Fibroblast of lung (primary cell): ENCODE results near the gene RNF167.

Experiments used
- EZH2 ChIP-seq: IDR thresholded peaks from 2 replicates; pipeline ENCODE4 v1.5.1; 2012; ENCODE audit warnings: low read length, control low read depth, mild to moderate bottlenecking; ENCODE audit errors: missing control alignments
- TF ChIP-seq, protein P1 (sequence below), 2 donors: IDR thresholded peaks in 1 of 2; conservative IDR thresholded peaks in 1 of 2; 1 replicate in 1 of 2; 2 replicates in 1 of 2; pipeline ENCODE4 v1.5.1; 2011 to 2012; ENCODE audit warnings: low read length in 2 of 2, control low read depth in 1 of 2, inconsistent platforms in 1 of 2, low read depth in 1 of 2, mild to moderate bottlenecking in 1 of 2

DNA sequence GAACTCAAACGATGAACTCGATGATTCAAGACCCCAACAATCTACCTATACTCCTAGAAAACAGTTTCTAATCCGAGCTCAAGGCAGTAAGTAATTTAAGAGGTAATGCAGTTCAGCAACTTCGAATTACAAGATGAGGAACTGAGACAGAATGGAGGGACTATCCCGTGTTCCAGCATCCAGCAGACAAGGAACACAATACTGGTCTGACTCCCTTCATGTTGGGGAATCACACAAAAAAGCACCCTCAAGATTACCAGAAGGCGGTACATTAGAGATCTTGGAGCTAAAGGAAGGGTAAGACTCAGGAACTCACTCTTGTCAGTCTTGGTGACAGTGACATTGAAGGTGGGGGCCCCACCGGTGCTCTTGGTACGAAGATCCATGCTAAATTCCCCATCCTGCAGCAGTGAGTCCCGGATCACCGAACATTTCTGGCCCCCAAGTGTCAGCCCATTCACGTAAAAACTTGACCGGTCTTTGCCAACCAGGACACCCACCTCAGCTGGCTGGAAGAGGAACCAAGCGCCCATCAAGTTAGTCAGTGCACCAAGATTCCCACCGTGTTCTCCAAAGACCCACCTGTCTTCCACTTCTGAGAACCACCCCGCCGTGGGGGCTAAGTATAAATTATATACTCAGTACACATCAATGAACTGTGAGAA lies 6.4 kb downstream of the RNF167 start:
- TF ChIP-seq, protein P1, sequence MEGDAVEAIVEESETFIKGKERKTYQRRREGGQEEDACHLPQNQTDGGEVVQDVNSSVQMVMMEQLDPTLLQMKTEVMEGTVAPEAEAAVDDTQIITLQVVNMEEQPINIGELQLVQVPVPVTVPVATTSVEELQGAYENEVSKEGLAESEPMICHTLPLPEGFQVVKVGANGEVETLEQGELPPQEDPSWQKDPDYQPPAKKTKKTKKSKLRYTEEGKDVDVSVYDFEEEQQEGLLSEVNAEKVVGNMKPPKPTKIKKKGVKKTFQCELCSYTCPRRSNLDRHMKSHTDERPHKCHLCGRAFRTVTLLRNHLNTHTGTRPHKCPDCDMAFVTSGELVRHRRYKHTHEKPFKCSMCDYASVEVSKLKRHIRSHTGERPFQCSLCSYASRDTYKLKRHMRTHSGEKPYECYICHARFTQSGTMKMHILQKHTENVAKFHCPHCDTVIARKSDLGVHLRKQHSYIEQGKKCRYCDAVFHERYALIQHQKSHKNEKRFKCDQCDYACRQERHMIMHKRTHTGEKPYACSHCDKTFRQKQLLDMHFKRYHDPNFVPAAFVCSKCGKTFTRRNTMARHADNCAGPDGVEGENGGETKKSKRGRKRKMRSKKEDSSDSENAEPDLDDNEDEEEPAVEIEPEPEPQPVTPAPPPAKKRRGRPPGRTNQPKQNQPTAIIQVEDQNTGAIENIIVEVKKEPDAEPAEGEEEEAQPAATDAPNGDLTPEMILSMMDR (conservative IDR thresholded peaks at IDR 0.05 in 1 of 2, IDR thresholded peaks at IDR 0.05 in 1 of 2; ENCODE audit: low read depth in 1 of 2, low read length in 2 of 2) = no peak
- no peak for TF ChIP-seq EZH2
